ENCODE results near the gene GPR153.
"Not testable (repeated sequence)": the region's sequence is repeated elsewhere in the genome, so short reads cannot be mapped to it uniquely, and the experiment has no call there.

Gene GPR153

DNA sequence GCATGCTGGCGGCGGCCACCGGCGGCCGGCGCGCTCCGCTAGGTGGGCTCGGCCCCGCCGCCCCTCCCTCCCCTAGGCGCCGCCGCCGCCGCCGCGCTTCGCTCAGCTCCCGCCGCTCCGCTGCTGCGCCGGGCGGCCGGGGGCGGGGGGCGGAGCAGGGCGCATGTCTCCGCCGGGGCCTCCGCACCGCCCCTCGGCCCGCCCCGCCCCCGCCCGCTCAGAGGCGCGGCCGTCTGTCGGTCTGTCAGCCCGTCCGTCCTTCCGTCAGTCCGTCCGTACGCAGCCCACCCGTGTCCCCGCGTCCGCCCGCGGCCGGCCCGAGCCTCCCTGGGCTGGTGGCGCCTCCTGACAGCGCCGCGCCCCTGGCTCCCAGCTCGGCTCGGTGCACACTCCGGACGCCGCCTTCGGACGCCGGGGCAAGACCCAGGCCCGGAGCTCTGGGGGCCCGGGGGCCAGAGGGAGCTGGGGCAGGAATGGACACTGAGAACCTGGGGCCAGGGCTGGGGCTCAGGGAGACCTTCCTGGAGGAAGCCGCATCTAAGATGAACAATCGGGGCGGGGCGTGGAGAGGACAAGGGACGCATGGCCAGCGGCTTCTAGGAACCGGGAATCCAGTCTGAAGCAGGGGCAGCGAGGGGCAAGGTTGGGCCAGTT is at the start of gene GPR153:
Gene GPR153 (minus strand): TSS at position 138 of the 654 bp plus-strand sequence. CDS start 6,193 bp downstream, outside the sequence.
- DNase-seq, result peak; percentile 70

- no peak for DNase-seq
These were observed 49.4 kb upstream of the GPR153 start for GRCh38 chr1:6310116-6310848.

DNA sequence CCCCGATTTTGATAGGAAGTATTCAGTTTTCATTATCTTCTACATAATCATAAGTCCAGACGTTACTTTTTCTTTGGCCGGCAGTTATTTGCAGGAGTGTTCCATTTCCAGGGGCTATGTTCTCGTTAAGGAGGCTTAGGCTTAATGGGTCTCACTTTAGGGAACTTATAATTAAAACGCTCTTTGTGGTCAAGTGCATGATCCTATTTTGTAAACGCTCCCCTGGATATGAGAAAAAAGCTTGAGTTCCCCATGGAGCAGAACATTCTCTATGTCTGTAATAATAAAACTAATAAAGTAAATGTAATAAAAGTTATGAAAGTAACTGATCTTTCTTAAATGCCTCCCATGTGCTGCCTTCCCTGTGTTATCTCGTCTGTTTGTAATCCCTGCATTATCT is 48.7 kb upstream of the GPR153 start:
- no peak for DNase-seq

GRCh38 chr1:6308449-6308848 is 47.6 kb upstream of the GPR153 start:
- DNase-seq, result no peak

DNA sequence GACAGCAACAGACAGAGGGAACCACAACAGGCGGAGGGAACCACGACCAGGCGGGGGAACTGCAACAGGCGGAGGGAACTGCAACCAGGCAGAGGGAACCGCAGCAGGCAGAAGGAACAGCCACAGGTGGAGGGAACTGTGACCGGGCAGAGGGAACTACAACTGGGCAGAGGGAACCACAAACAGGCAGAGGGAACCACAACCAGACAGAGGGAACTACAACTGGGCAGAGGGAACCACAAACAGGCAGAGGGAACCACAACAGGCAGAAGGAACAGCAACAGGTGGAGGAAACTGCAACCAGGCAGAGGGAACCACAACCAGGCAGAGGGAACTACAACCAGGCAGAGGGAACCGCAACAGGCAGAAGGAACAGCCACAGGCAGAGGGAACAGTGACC is 46.8 kb upstream of the GPR153 start:
- not testable (repeated sequence) for DNase-seq

DNA sequence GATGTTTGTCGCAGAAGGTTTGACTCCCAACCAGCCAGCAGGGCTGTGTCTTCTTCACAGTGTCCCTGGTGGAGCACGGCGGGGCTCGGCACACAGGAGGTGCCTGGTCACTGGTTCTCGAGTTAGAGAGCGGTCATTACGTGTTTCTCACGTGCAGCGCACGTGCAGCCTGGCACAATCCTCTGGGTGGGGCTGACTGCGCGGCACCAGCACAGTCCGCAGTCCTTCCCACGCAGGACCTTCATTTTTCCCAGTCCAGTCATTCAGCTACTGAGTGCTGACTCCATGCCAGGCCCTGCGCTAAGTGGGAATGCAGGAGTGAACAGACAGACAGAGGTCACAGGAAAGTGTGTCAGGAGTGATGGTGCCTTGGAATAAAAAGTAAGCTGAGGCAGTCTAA is 46.2 kb upstream of the GPR153 start:
- DNase-seq, result no peak

- DNase-seq, result no peak
These were observed 42.6 kb upstream of the GPR153 start for GRCh38 chr1:6303397-6304012.

- no peak for DNase-seq
These were observed 41.7 kb upstream of the GPR153 start for GRCh38 chr1:6302568-6302967.

- DNase-seq, result no peak
These were observed 40.6 kb upstream of the GPR153 start for GRCh38 chr1:6301526-6301925.

DNA sequence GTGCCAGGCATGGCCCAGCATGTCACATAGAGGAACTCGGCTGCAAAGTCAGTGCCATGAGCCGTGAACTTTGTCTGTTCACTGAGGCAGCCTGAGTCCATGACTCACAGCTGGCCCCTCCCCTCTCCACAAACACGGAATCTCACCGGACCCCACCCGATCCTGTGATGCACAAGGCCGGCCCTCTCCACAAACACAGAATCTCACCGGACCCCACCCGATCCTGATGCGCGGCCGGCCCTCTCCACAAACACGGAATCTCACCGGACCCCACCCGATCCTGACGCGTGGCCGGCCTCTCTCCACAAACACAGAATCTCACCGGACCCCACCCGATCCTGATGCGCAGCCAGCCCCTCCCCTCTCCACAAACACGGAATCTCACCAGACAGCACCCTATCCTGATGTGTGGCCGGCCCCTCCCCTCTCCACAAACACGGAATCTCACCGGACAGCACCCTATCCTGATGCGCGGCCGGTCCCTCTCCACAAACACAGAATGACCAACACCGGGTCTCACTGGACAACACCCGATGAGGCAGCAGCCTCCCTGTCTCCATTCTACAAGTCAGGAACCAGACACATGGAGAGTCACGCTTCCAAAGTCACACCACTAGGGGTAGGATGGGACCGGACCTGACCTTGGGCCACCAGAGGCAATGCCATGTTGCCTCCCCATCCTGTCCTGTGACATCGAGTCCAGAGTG is 39.6 kb upstream of the GPR153 start:
- DNase-seq, result no peak

- no peak for DNase-seq
These were observed 38.8 kb upstream of the GPR153 start for GRCh38 chr1:6299557-6300165.

- DNase-seq, result no peak
These were observed 38.1 kb upstream of the GPR153 start for GRCh38 chr1:6298940-6299465.

DNA sequence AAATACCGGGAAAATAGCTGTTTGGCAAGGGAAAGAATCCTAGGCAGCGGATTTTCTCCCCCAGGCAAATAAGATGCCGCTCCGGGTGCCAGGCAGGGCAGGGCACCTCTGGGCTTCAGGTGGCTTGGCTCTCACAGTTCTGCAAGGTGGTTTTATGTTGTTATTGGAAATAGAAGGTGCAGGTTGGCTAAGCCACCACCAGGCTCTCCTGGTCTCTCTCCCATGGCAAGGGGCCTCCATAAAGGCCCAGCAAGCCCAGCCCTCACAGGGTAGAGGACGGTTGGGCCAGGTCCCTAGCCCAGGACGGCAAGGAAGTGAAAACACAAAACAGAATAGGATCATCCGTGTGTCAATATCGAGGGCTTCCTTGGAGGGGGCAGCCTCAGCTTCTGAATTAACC is 37.6 kb upstream of the GPR153 start:
- no peak for DNase-seq

GRCh38 chr1:6295910-6296309 is 35.0 kb upstream of the GPR153 start:
- DNase-seq, result no peak

GRCh38 chr1:6294890-6295556 is 34.1 kb upstream of the GPR153 start:
- no peak for DNase-seq

DNA sequence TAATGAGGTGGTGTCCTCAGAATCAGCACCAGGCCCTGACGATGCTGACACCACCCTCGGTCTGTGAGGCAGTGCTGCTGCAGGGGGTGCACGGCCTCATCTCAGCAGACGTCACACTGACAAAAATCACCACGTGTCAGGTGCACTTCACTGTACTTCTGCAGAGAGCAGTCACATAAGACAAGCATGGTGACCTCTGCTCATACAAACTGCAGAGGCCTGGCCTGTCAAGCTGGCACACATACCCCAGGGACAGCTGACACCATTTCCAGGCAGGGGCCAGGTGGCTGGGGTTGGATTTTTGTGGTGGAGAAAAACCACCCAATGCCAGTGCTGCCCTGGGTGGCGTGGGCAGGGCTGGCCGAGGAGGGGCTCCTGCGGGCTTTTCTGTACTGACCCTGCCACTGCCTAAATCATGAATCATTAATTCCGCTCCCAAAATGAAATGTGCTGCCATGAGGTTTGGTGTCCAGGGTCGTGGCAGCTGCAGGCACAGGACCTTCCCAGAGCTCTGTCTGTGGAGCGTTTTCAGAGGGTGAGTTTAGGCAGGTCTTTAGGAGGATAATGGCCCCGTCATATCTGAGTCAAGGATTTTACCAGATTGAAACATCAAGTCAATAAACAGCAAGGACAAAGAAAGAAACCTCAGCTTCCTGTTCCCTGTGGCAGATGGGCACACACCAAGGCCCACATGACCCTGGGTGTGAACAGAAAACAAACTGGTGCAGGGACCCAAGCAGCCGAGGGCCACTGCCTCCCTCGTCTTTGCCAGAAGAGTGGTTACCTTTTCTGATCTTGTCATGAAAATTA is 33.4 kb upstream of the GPR153 start:
- no peak for DNase-seq

DNA sequence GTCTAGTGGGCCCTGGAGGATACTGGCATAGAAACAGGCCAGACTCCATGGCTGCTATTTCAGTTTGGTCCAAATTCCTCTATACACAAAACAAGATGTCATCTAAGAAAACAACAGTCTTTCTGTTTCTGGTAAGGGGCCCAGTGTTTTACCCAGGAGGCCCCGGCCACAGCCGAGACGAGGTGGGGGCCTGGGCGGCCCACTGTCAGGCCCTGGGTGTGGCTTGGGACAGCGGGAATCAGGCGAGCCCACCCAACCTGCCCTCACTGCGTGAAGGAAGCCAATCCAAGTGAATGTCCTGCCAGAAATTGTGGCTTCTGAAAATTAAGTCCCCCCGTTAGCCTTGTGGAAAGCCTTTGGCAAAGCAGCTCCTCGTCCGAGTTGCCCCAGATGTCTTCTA is 31.2 kb upstream of the GPR153 start:
- peak; percentile 60 for DNase-seq

GRCh38 chr1:6288665-6289064 is 27.8 kb upstream of the GPR153 start:
- peak; percentile 18 for DNase-seq

- DNase-seq, result peak; percentile 19
These were observed 27.1 kb upstream of the GPR153 start for GRCh38 chr1:6288026-6288425.

GRCh38 chr1:6287431-6287886 is 26.6 kb upstream of the GPR153 start:
- DNase-seq, result peak; percentile 59

DNA sequence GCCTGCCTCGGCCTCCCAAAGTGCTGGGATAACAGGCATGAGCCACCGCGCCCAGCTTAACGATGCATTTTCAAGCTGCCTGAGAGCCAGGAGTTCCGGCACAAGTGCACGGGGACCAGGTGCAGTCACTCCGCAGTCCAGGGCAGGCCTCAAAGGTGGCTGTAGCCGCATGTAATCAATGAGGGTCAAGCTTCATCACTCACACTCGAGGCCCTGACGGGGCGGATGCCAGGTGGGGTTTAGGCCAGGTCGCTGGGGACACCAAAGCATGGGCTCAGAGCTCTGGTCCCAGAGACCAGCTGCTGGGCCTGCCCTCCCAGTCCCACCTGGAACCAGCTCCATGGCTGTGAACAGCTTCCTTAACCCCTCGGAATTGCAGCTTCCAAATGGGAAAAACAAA is 26.1 kb upstream of the GPR153 start:
- peak; percentile 16 for DNase-seq
